Measurements from ENCODE around the gene ITGAL. TPM values are rescaled to one million over a fixed set of nuclear protein-coding genes. Genes with fewer than 3 reads are reported as not detected.

ITGAL gene
- total RNA-seq, 2 experiments from 2014 or later, result 40.2 to 140 TPM

DNA sequence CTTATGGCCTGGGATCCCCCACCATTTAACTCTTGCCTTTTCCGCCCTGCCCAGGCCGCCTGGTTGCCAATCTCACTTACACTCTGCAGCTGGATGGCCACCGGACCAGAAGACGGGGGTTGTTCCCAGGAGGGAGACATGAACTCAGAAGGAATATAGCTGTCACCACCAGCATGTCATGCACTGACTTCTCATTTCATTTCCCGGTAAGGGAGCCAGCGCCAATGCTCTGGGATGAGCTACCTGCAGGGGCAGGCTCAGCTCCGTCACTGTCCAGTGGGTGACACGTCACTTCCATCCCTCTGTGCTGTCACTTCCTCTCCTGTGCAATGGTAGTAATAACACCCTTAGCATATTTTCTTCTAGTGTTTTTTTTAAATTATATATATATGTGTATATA lies 26.7 kb downstream of the ITGAL start:
- Histone ChIP-seq H3K4me2 (ENCODE audit: low read length) (no peak overlapping the region), H4K20me1 (ENCODE audit: insufficient read depth, low read length) (no peaks in the 10 kb centered on the region), H3K9me2 (ENCODE audit: insufficient read depth, low read length) (no peaks in the 10 kb centered on the region), H3K27ac (ENCODE audit: low read depth, low read length, poor library complexity, severe bottlenecking) (no peak overlapping the region), H3K9me3 (ENCODE audit: low read length) (no peaks in the 10 kb centered on the region), H3K4me1 (ENCODE audit: insufficient read depth, low read length, poor library complexity, severe bottlenecking) (no peaks in the 10 kb centered on the region), H3K79me2 (ENCODE audit: insufficient read depth, low read depth, low read length) (no peaks in the 10 kb centered on the region), H3K36me3 (ENCODE audit: insufficient read depth, low read length) (peaks cover 81% of the 10 kb centered on the region), H2AFZ (ENCODE audit: low read length) (no peak overlapping the region), H3K4me3 (ENCODE audit: low read depth, low read length, poor library complexity, severe bottlenecking) (no peak overlapping the region)
- DNase-seq (ENCODE audit: low spot score), result no peak
- ChIA-PET CTCF (ENCODE audit: unreplicated experiment) (interaction anchor here (0.5 kb wide), 1 partner anchor 161 kb away, joined by 3 read pairs; no protein-coding TSS in a partner anchor), POLR2A (no interaction called here)
- TF ChIP-seq, protein P1, sequence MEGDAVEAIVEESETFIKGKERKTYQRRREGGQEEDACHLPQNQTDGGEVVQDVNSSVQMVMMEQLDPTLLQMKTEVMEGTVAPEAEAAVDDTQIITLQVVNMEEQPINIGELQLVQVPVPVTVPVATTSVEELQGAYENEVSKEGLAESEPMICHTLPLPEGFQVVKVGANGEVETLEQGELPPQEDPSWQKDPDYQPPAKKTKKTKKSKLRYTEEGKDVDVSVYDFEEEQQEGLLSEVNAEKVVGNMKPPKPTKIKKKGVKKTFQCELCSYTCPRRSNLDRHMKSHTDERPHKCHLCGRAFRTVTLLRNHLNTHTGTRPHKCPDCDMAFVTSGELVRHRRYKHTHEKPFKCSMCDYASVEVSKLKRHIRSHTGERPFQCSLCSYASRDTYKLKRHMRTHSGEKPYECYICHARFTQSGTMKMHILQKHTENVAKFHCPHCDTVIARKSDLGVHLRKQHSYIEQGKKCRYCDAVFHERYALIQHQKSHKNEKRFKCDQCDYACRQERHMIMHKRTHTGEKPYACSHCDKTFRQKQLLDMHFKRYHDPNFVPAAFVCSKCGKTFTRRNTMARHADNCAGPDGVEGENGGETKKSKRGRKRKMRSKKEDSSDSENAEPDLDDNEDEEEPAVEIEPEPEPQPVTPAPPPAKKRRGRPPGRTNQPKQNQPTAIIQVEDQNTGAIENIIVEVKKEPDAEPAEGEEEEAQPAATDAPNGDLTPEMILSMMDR (conservative IDR thresholded peaks at IDR 0.05; ENCODE audit: low read length), result no peak
- TF ChIP-seq EZH2phosphoT487 (IDR thresholded peaks at IDR 0.05; ENCODE audit: borderline replicate concordance, low read depth, low read length), result no peak
- BruUV-seq (replicated peaks), result no TSS peak
- intact Hi-C loops (cut with micrococcal nuclease; ENCODE audit: unreplicated experiment), result no loop called here

- no peak overlapping the region for H3K27ac ChIP-seq (ENCODE audit: low read depth, low read length, poor library complexity, severe bottlenecking)
- H3K4me1 ChIP-seq (ENCODE audit: insufficient read depth, low read length, poor library complexity, severe bottlenecking), result no peaks in the 10 kb centered on the region
- H3K4me3 ChIP-seq (ENCODE audit: low read depth, low read length, poor library complexity, severe bottlenecking), result no peak overlapping the region
- no peak overlapping the region for H3K4me2 ChIP-seq (ENCODE audit: low read length)
- intact Hi-C loops (cut with micrococcal nuclease; ENCODE audit: unreplicated experiment), result no loop called here
- TF ChIP-seq, protein P1 (conservative IDR thresholded peaks at IDR 0.05; ENCODE audit: low read length), result no peak
- TF ChIP-seq EZH2phosphoT487 (IDR thresholded peaks at IDR 0.05; ENCODE audit: borderline replicate concordance, low read depth, low read length), result no peak
- no TSS peak for BruUV-seq (replicated peaks)
- no peaks in the 10 kb centered on the region for H3K79me2 ChIP-seq (ENCODE audit: insufficient read depth, low read depth, low read length)
- no peak overlapping the region for H2AFZ ChIP-seq (ENCODE audit: low read length)
- CTCF ChIA-PET (ENCODE audit: unreplicated experiment), result no interaction called here
- POLR2A ChIA-PET, result interaction anchor here (0.6 to 0.9 kb wide), 3 partner anchors 9 to 55 kb away, joined by 3 to 6 read pairs (median 4); no protein-coding TSS in a partner anchor
- no peaks in the 10 kb centered on the region for H3K9me2 ChIP-seq (ENCODE audit: insufficient read depth, low read length)
- H4K20me1 ChIP-seq (ENCODE audit: insufficient read depth, low read length), result no peaks in the 10 kb centered on the region
- no peaks in the 10 kb centered on the region for H3K9me3 ChIP-seq (ENCODE audit: low read length)
- no peak for DNase-seq (ENCODE audit: low spot score)
- peaks cover 71% of the 10 kb centered on the region for H3K36me3 ChIP-seq (ENCODE audit: insufficient read depth, low read length)
These were observed 31.1 kb downstream of the ITGAL start for GRCh38 chr16:30503403-30504296.

Data from OCI-LY7 (cell line).